ENCODE results near the gene CISTR.

GRCh38 chr12:53751336-53752191 is at the start of gene CISTR:
- no peak for TF ChIP-seq POLR2A (IDR thresholded peaks at IDR 0.05)
- TF ChIP-seq, protein P1, sequence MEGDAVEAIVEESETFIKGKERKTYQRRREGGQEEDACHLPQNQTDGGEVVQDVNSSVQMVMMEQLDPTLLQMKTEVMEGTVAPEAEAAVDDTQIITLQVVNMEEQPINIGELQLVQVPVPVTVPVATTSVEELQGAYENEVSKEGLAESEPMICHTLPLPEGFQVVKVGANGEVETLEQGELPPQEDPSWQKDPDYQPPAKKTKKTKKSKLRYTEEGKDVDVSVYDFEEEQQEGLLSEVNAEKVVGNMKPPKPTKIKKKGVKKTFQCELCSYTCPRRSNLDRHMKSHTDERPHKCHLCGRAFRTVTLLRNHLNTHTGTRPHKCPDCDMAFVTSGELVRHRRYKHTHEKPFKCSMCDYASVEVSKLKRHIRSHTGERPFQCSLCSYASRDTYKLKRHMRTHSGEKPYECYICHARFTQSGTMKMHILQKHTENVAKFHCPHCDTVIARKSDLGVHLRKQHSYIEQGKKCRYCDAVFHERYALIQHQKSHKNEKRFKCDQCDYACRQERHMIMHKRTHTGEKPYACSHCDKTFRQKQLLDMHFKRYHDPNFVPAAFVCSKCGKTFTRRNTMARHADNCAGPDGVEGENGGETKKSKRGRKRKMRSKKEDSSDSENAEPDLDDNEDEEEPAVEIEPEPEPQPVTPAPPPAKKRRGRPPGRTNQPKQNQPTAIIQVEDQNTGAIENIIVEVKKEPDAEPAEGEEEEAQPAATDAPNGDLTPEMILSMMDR (IDR thresholded peaks at IDR 0.05), result no peak
